Endothelial cell of umbilical vein (primary cell): ENCODE measurements around the gene RNLS. TPM values are rescaled to one million over a fixed set of nuclear protein-coding genes. Genes with fewer than 3 reads are reported as not detected.

Experiments used
- BruUV-seq: library from RNA; stranded (reverse); fragments of 400-500 nt; replicated peaks from 2 replicates; lab custom pipeline; 2021; lab: Mats Ljungman, UMichigan
- CTCF ChIA-PET: fragments of 300-600, 350-600 bp; sonication (Branson Sonifier 250); formaldehyde crosslinking; loops from one replicate; lab custom pipeline; 2021; ENCODE audit warnings: antibody characterized with exemption, inconsistent platforms; lab: Charles Lee
- POLR2A ChIA-PET: fragments of 300-600, 350-600 bp; sonication (Branson Sonifier 250); formaldehyde crosslinking; loops from one replicate; lab custom pipeline; 2021; ENCODE audit warnings: antibody characterized with exemption, inconsistent platforms; lab: Charles Lee
- DNase-seq: peaks from one replicate; pipeline ENCODE4 v3.0.0-alpha.2; 2011; ENCODE audit warnings: low read depth, low spot score
- FAIRE-seq: peaks from 2 replicates; lab custom pipeline; 2011; peaks lifted over from hg19 to GRCh38; lab: Jason Lieb, UNC
- H2AFZ ChIP-seq: 2 replicates; pipeline ENCODE4 v1.6.0; 2012; ENCODE audit warnings: low read depth, low read length, control low read depth, inconsistent platforms
- H3K27ac ChIP-seq: 2 replicates; pipeline ENCODE4 v1.5.1; 2011; ENCODE audit warnings: low read depth, mild to moderate bottlenecking, control low read depth, low read length, moderate library complexity; ENCODE audit not compliant: insufficient read depth
- H3K27me3 ChIP-seq, 2 experiments: 2 replicates each; pipeline versions ENCODE4 v1.6.0 to v1.6.1; 2011; ENCODE audit warnings: low read length in 2 of 2, mixed read lengths in 1 of 2; ENCODE audit not compliant: control insufficient read depth in 2 of 2, insufficient read depth in 2 of 2
- H3K36me3 ChIP-seq, 2 experiments: 2 replicates in 1 of 2; 3 replicates in 1 of 2; pipeline ENCODE4 v1.5.1; 2011; ENCODE audit warnings: low read length in 2 of 2, mild to moderate bottlenecking in 1 of 2, moderate library complexity in 1 of 2; ENCODE audit not compliant: control insufficient read depth in 2 of 2, insufficient read depth in 2 of 2; ENCODE audit errors: extremely low read depth in 1 of 2
- H3K4me1 ChIP-seq: 3 replicates; pipeline ENCODE4 v1.5.1; 2011; ENCODE audit warnings: mild to moderate bottlenecking, low read length; ENCODE audit not compliant: control insufficient read depth, insufficient read depth; ENCODE audit errors: extremely low read depth
- H3K4me2 ChIP-seq: 2 replicates; pipeline ENCODE4 v1.6.1; 2011; ENCODE audit warnings: low read length, control low read depth, mixed read lengths; ENCODE audit not compliant: insufficient read depth
- H3K4me3 ChIP-seq, 3 experiments: fragments of 200-600 bp in 1 of 3; sonication (generic), shearing (Covaris generic) in 1 of 3; replicated peaks in 1 of 3; 2 replicates each; pipeline ENCODE4 v1.5.1; 2011 to 2016; ENCODE audit warnings: control low read depth in 3 of 3, low read length in 3 of 3, mild to moderate bottlenecking in 2 of 3, inconsistent platforms in 1 of 3, low read depth in 1 of 3, moderate library complexity in 1 of 3; ENCODE audit not compliant: insufficient read depth in 1 of 3
- H3K79me2 ChIP-seq: 2 replicates; pipeline ENCODE4 v1.6.0; 2012; ENCODE audit warnings: low read length, inconsistent platforms; ENCODE audit not compliant: control insufficient read depth, insufficient read depth
- H3K9ac ChIP-seq: replicated peaks from 2 replicates; pipeline ENCODE3; 2011; ENCODE audit warnings: low read length, control low read depth; ENCODE audit not compliant: insufficient read depth; ENCODE audit errors: extremely low read depth
- H3K9me1 ChIP-seq: replicated peaks from 3 replicates; pipeline ENCODE4 v1.6.0; 2011; ENCODE audit warnings: mild to moderate bottlenecking, low read length; ENCODE audit not compliant: control insufficient read depth, insufficient read depth; ENCODE audit errors: extremely low read depth
- H3K9me3 ChIP-seq: replicated peaks from 2 replicates; pipeline ENCODE4 v1.5.1; 2012; ENCODE audit warnings: low read length, inconsistent platforms; ENCODE audit not compliant: control insufficient read depth, insufficient read depth
- H4K20me1 ChIP-seq: replicated peaks from 2 replicates; pipeline ENCODE3; 2011; ENCODE audit warnings: mild to moderate bottlenecking, low read length; ENCODE audit not compliant: control insufficient read depth, insufficient read depth; ENCODE audit errors: extremely low read depth
- EZH2 ChIP-seq: IDR thresholded peaks from 2 replicates; pipeline ENCODE4 v1.6.1; 2012; ENCODE audit warnings: borderline replicate concordance, low read depth, mild to moderate bottlenecking, moderate library complexity, low read length, inconsistent platforms; ENCODE audit not compliant: severe bottlenecking
- FOS ChIP-seq: IDR thresholded peaks from 2 replicates; pipeline ENCODE4 v1.6.1; 2011; ENCODE audit warnings: mild to moderate bottlenecking, low read length, moderate library complexity, borderline replicate concordance; ENCODE audit not compliant: insufficient read depth
- GATA2 ChIP-seq: IDR thresholded peaks from 2 replicates; pipeline ENCODE4 v1.7.0; 2011; ENCODE audit warnings: low read depth, mild to moderate bottlenecking, moderate library complexity, mixed read lengths, low read length; ENCODE audit not compliant: insufficient read length, insufficient read depth
- JUN ChIP-seq: IDR thresholded peaks from 2 replicates; pipeline ENCODE4 v1.6.1; 2011; ENCODE audit warnings: borderline replicate concordance, low read depth; ENCODE audit not compliant: insufficient read length, insufficient read depth
- MYC ChIP-seq: IDR thresholded peaks from one replicate; pipeline ENCODE4 v1.6.1; 2011; ENCODE audit warnings: mild to moderate bottlenecking, low read depth, low read length
- POLR2A ChIP-seq: IDR thresholded peaks from 2 replicates; pipeline ENCODE4 v1.6.1; 2012; ENCODE audit warnings: low read depth, mild to moderate bottlenecking, control low read depth, low read length
- POLR2AphosphoS5 ChIP-seq: IDR thresholded peaks from 2 replicates; pipeline ENCODE4 v1.6.1; 2012; ENCODE audit warnings: low read depth, mild to moderate bottlenecking, control low read depth, low read length, moderate library complexity; ENCODE audit not compliant: insufficient read depth
- dilution Hi-C: fragments of 300-500 bp; cut with MboI; formaldehyde crosslinking; loops from one replicate; pipeline ENCODE4 v1.15.0; 2019; ENCODE audit warnings: low sequenced_read_pairs; ENCODE audit not compliant: extremely low pct_ligation_motif_present
- intact Hi-C: fragments of 100-400 bp; cut with micrococcal nuclease; formaldehyde crosslinking; loops from one replicate; pipeline ENCODE4 v1.10.0; 2022
- polyA plus RNA-seq, 4 experiments: library from polyadenylated mRNA; depleted of rRNA in 3 of 4; stranded (reverse) in 3 of 4; unstranded in 1 of 4; fragments of >200 nt; gene quantifications; 2 replicates each; pipeline versions ENCODE4 v1.2.1 to v1.2.3, GENCODE V29; 2011 to 2012; ENCODE audit warnings: missing spikeins in 1 of 4
- total RNA-seq: library from RNA; stranded (reverse); gene quantifications from 2 replicates; pipeline ENCODE4 v1.2.3, GENCODE V29; 2021
- TF ChIP-seq, protein P1 (sequence below), 2 donors: IDR thresholded peaks; 1 replicate in 1 of 2; 2 replicates in 1 of 2; pipeline ENCODE4 v1.5.1; 2011; ENCODE audit warnings: low read length in 2 of 2, mild to moderate bottlenecking in 2 of 2, moderate library complexity in 2 of 2, control low read depth in 1 of 2, inconsistent platforms in 1 of 2, low read depth in 1 of 2; ENCODE audit not compliant: insufficient read depth in 1 of 2; ENCODE audit errors: extremely low read depth in 1 of 2
- TF ChIP-seq, protein P2 (sequence below): IDR thresholded peaks from 2 replicates; pipeline ENCODE4 v1.6.1; 2011; ENCODE audit not compliant: insufficient read depth, insufficient read length

The RNLS gene
- total and polyA plus RNA-seq, 2 donors (not counting 3 experiments of a cell fraction or from before 2014, with no cell fraction given), result 2.5 to 4.6 TPM

DNA sequence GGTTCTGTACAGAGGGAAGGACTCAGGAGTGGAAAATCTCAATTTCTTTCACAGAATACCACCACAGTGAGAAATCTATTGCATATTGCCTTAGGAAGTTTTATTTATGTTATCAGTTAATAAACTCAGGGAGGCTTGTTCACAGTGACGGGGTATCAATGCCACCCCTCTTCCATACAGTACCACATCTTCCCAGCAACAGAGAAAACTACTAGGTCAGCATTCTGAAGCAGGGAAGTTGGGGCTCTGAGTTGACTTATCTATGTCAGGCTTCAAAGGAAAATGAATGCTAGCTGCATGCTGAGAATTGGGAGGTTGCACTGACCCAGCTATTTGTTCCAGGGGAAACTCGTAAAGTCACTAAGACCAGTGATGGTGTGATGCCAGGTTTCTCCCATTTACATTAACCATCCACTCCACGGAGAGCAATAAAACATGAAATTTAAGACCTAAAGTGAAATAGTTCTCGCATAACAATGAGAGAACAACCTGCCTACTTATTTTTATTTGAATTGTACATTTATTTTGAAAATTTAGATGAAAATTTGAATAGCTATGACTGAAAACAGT, 266.7 kb downstream of the RNLS start:
- DNase-seq, result no peak
- dilution Hi-C loops (no loop called here), intact Hi-C loops (no loop called here)
- Histone ChIP-seq H3K27me3 (no peaks in the 10 kb centered on the region), H2AFZ (no peak overlapping the region), H3K36me3 (no peaks in the 10 kb centered on the region), H3K9me3 (no peaks in the 10 kb centered on the region), H3K27ac (no peak overlapping the region), H3K79me2 (no peaks in the 10 kb centered on the region), H3K4me2 (no peak overlapping the region), H3K9me1 (no peaks in the 10 kb centered on the region), H3K4me3 (no peak overlapping the region), H3K9ac (no peak overlapping the region), H4K20me1 (no peaks in the 10 kb centered on the region), H3K4me1 (no peaks in the 10 kb centered on the region)
- BruUV-seq, result no TSS peak
- no peak for FAIRE-seq
- TF ChIP-seq EZH2, result no peak
- TF ChIP-seq POLR2A, result no peak
- CTCF ChIA-PET, result interaction anchor here (0.6 to 1.3 kb wide), 4 partner anchors 108 to 465 kb away, joined by 3 read pairs; no protein-coding TSS in a partner anchor
- POLR2A ChIA-PET, result no interaction called here

DNA sequence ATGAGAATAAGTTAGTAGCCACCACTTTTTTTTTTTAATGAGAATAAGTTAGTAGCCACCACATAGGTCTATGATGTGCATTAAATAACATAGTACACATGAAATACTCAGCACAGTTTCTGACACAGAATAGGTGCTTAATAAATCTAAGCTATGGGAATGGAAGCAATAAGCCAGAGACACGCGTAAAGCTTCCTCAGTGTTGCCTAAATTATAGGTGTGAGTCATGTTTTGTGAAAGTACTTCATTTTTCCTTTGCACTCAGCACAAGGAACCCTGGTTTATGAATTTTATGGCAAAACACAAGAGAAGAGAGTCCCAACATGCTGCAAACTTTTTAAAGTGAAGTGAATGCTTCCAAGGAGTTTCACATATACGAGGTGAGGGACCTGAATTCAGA, 267.4 kb downstream of the RNLS start:
- BruUV-seq, result no TSS peak
- H3K4me2 ChIP-seq, result no peak overlapping the region
- H3K27me3 ChIP-seq, result no peaks in the 10 kb centered on the region
- H3K9me1 ChIP-seq, result no peaks in the 10 kb centered on the region
- H3K27ac ChIP-seq, result no peak overlapping the region
- no peaks in the 10 kb centered on the region for H4K20me1 ChIP-seq
- no peaks in the 10 kb centered on the region for H3K9me3 ChIP-seq
- ChIA-PET CTCF (interaction anchor here (0.6 to 1.0 kb wide), 3 partner anchors 107 to 465 kb away, joined by 3 read pairs; no protein-coding TSS in a partner anchor), POLR2A (no interaction called here)
- TF ChIP-seq POLR2AphosphoS5 (no peak), EZH2 (no peak), MYC (no peak), POLR2A (no peak), GATA2 (no peak), FOS (no peak), JUN (no peak)
- TF ChIP-seq, protein P1, sequence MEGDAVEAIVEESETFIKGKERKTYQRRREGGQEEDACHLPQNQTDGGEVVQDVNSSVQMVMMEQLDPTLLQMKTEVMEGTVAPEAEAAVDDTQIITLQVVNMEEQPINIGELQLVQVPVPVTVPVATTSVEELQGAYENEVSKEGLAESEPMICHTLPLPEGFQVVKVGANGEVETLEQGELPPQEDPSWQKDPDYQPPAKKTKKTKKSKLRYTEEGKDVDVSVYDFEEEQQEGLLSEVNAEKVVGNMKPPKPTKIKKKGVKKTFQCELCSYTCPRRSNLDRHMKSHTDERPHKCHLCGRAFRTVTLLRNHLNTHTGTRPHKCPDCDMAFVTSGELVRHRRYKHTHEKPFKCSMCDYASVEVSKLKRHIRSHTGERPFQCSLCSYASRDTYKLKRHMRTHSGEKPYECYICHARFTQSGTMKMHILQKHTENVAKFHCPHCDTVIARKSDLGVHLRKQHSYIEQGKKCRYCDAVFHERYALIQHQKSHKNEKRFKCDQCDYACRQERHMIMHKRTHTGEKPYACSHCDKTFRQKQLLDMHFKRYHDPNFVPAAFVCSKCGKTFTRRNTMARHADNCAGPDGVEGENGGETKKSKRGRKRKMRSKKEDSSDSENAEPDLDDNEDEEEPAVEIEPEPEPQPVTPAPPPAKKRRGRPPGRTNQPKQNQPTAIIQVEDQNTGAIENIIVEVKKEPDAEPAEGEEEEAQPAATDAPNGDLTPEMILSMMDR (IDR thresholded peaks at IDR 0.05; ENCODE audit: extremely low read depth in 1 of 2, insufficient read depth in 1 of 2, low read depth in 1 of 2, low read length in 2 of 2), result no peak
- TF ChIP-seq, protein P2, sequence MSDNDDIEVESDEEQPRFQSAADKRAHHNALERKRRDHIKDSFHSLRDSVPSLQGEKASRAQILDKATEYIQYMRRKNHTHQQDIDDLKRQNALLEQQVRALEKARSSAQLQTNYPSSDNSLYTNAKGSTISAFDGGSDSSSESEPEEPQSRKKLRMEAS, result no peak
- no peak for DNase-seq
- intact Hi-C loops, result no loop called here
- dilution Hi-C loops, result no loop called here
- no peak for FAIRE-seq
- H2AFZ ChIP-seq, result no peak overlapping the region
- H3K4me3 ChIP-seq, result no peak overlapping the region
- H3K36me3 ChIP-seq, result no peaks in the 10 kb centered on the region
- no peak overlapping the region for H3K9ac ChIP-seq
- no peaks in the 10 kb centered on the region for H3K79me2 ChIP-seq
- H3K4me1 ChIP-seq, result no peaks in the 10 kb centered on the region
